ENCODE results near the gene SIN3B. TPM values are rescaled to one million over a fixed set of nuclear protein-coding genes. Genes with fewer than 3 reads are reported as not detected.

The SIN3B gene
- polyA plus RNA-seq, 2 of the 4 experiments (the other 2 are of a cell fraction) = 12.2 to 21.3 TPM

DNA sequence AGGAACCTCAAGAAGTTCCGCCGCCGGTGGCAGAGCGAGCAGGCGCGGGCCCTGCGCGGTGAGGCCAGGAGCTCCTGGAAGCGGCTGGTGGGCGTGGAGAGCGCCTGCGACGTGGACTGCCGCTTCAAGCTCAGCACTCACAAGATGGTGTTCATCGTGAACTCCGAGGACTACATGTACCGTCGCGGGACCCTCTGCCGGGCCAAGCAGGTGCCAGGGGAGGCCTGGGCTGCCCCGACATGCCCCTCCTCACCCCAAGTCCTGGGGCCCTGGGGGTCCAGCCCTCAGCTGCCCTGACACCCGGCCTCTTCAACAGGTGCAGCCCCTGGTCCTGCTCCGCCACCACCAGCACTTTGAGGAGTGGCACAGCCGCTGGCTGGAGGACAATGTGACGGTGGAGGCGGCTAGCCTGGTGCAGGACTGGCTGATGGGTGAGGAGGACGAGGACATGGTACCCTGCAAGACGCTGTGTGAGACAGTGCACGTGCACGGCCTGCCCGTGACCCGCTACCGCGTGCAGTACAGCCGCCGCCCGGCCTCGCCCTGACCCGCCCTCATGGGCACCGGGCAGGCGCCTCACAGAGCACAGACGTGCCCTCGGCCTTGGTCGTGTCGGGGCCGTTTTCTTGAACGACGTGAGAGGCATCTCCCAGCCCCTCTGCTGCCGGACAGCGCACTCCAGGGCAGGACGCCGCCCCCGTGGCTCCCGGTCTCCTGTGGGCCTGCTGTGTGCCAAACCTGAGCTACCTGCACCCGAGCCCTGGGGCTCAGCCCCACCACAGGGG lies 49.2 kb downstream of the SIN3B start:
- Histone ChIP-seq H3K4me1 (no peaks in the 10 kb centered on the region), H3K27ac (no peak overlapping the region), H3K4me2 (no peak overlapping the region), H3K9me3 (peaks cover 26% of the 10 kb centered on the region), H3K4me3 (no peak overlapping the region)
- DNase-seq (ENCODE audit: low read depth in 1 of 2, low spot score in 1 of 2) (no peak), FAIRE-seq (no peak), ATAC-seq (no peak)
- TF ChIP-seq, protein P1, sequence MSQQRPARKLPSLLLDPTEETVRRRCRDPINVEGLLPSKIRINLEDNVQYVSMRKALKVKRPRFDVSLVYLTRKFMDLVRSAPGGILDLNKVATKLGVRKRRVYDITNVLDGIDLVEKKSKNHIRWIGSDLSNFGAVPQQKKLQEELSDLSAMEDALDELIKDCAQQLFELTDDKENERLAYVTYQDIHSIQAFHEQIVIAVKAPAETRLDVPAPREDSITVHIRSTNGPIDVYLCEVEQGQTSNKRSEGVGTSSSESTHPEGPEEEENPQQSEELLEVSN (IDR thresholded peaks at IDR 0.05; ENCODE audit: borderline replicate concordance, low read depth) = no peak
- no peak for TF ChIP-seq CEBPB (IDR thresholded peaks at IDR 0.05)
- TF ChIP-seq JUN (IDR thresholded peaks at IDR 0.05) = no peak
- TF ChIP-seq HOXB13 (CRISPR knock-in tag; IDR thresholded peaks at IDR 0.05; ENCODE audit: low read depth) = no peak
- TF ChIP-seq RCOR1 (IDR thresholded peaks at IDR 0.05; ENCODE audit: low read depth, low read length) = no peak
- TF ChIP-seq RFX5 (IDR thresholded peaks at IDR 0.05) = no peak
- CTCF ChIA-PET = interaction anchor here (0.6 kb wide), 1 partner anchor 173 kb away, joined by 3 read pairs; no protein-coding TSS in a partner anchor
- POLR2A ChIA-PET = no interaction called here
- WGBS (ENCODE audit: missing lambda C conversion rate) = 95% methylated on average over 22 of the region's 55 CpGs

GRCh38 chr19:16880884-16881554 lies 51.8 kb downstream of the SIN3B start:
- Histone ChIP-seq H3K4me2 (no peak overlapping the region), H3K9me3 (peaks cover 28% of the 10 kb centered on the region), H3K4me3 (no peak overlapping the region), H3K4me1 (no peaks in the 10 kb centered on the region), H3K27ac (no peak overlapping the region)
- ChIA-PET POLR2A (no interaction called here), CTCF (no interaction called here)
- TF ChIP-seq POLR2A (IDR thresholded peaks at IDR 0.05; ENCODE audit: low read length) (no peak), CBX8 (IDR thresholded peaks at IDR 0.05) (no peak)
- no peak for DNase-seq (ENCODE audit: low read depth in 1 of 2, low spot score in 1 of 2)
- 84% methylated on average over 5 of the region's 8 CpGs for WGBS (ENCODE audit: missing lambda C conversion rate)
- ATAC-seq = no peak
- no peak for FAIRE-seq

GRCh38 chr19:16882146-16882545 lies 52.9 kb downstream of the SIN3B start:
- CTCF ChIA-PET = no interaction called here
- WGBS (ENCODE audit: missing lambda C conversion rate) = 79% methylated on average over 3 of the region's 3 CpGs
- ATAC-seq = no peak
- Histone ChIP-seq H3K9me3 (peaks cover 28% of the 10 kb centered on the region), H3K27ac (no peak overlapping the region), H3K4me3 (no peak overlapping the region), H3K4me2 (no peak overlapping the region), H3K4me1 (no peaks in the 10 kb centered on the region)
- POLR2A ChIA-PET = no interaction called here
- TF ChIP-seq MAFK (IDR thresholded peaks at IDR 0.05; ENCODE audit: partially characterized antibody) (no peak), REST (IDR thresholded peaks at IDR 0.05) (no peak), ZFP36 (IDR thresholded peaks at IDR 0.05; ENCODE audit: borderline replicate concordance, partially characterized antibody) (no peak), KDM5A (IDR thresholded peaks at IDR 0.05) (no peak), POLR2AphosphoS2 (conservative IDR thresholded peaks at IDR 0.05; ENCODE audit: low read length) (no peak), MAZ (IDR thresholded peaks at IDR 0.05; ENCODE audit: borderline replicate concordance, low read depth, low read length) (no peak), JUNB (IDR thresholded peaks at IDR 0.05) (no peak), CBX2 (IDR thresholded peaks at IDR 0.05; ENCODE audit: borderline replicate concordance, low read depth) (no peak), HOXA7 (CRISPR knock-in tag; IDR thresholded peaks at IDR 0.05) (no peak), HOXB5 (CRISPR knock-in tag; IDR thresholded peaks at IDR 0.05) (no peak), HES2 (IDR thresholded peaks at IDR 0.05) (no peak)
- TF ChIP-seq, protein P2, sequence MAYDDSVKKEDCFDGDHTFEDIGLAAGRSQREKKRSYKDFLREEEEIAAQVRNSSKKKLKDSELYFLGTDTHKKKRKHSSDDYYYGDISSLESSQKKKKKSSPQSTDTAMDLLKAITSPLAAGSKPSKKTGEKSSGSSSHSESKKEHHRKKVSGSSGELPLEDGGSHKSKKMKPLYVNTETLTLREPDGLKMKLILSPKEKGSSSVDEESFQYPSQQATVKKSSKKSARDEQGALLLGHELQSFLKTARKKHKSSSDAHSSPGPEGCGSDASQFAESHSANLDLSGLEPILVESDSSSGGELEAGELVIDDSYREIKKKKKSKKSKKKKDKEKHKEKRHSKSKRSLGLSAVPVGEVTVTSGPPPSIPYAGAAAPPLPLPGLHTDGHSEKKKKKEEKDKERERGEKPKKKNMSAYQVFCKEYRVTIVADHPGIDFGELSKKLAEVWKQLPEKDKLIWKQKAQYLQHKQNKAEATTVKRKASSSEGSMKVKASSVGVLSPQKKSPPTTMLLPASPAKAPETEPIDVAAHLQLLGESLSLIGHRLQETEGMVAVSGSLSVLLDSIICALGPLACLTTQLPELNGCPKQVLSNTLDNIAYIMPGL (CRISPR knock-in tag; IDR thresholded peaks at IDR 0.05; ENCODE audit: borderline replicate concordance) = no peak
- FAIRE-seq = no peak
- DNase-seq (ENCODE audit: low read depth in 1 of 2, low spot score in 1 of 2) = peak in 1 of 2 experiments; percentile 53
